HepG2 (cell line): ENCODE data around the gene ATPAF2. TPM values are rescaled to one million over a fixed set of nuclear protein-coding genes. Genes with fewer than 3 reads are reported as not detected.

Experiments used
- E2F5 ChIP-seq: sonication (generic); formaldehyde crosslinking; conservative IDR thresholded peaks from 2 replicates; pipeline ENCODE4 v1.4.0; 2020; ENCODE audit warnings: missing genetic modification reagents
- EZH2 ChIP-seq: conservative IDR thresholded peaks from 2 replicates; pipeline ENCODE4 v1.6.1; 2012; ENCODE audit warnings: mild to moderate bottlenecking, low read depth, low read length, moderate library complexity
- FOXP4 ChIP-seq: sonication (generic); formaldehyde crosslinking; IDR thresholded peaks from 2 replicates; pipeline ENCODE4 v1.4.0; 2020; ENCODE audit warnings: missing genetic modification reagents
- HIVEP1 ChIP-seq: sonication (generic); formaldehyde crosslinking; IDR thresholded peaks from 2 replicates; pipeline ENCODE4 v1.4.0; 2020; ENCODE audit warnings: mild to moderate bottlenecking, missing genetic modification reagents
- NAIF1 ChIP-seq: sonication (generic); formaldehyde crosslinking; IDR thresholded peaks from 2 replicates; pipeline ENCODE4 v1.5.0; 2020; ENCODE audit warnings: mild to moderate bottlenecking, missing genetic modification reagents, borderline replicate concordance
- NBN ChIP-seq: fragments of 450-650 bp; conservative IDR thresholded peaks from 2 replicates; pipeline ENCODE4 v1.6.1; 2017
- RBAK ChIP-seq: sonication (generic); formaldehyde crosslinking; IDR thresholded peaks from 2 replicates; pipeline ENCODE4 v1.5.1; 2020; ENCODE audit warnings: mild to moderate bottlenecking, missing genetic modification reagents
- SATB2 ChIP-seq: sonication (generic); formaldehyde crosslinking; IDR thresholded peaks from 2 replicates; pipeline ENCODE4 v1.5.0; 2020; ENCODE audit warnings: missing genetic modification reagents
- ZFX ChIP-seq: sonication (generic); formaldehyde crosslinking; IDR thresholded peaks from 2 replicates; pipeline ENCODE4 v1.4.0; 2020; ENCODE audit warnings: mild to moderate bottlenecking, low read depth, missing genetic modification reagents, moderate library complexity
- ZNF121 ChIP-seq: sonication (generic); formaldehyde crosslinking; IDR thresholded peaks from 2 replicates; pipeline ENCODE4 v1.5.0; 2020; ENCODE audit warnings: mild to moderate bottlenecking, missing genetic modification reagents
- ZNF317 ChIP-seq: sonication (generic); formaldehyde crosslinking; IDR thresholded peaks from 2 replicates; pipeline ENCODE4 v1.5.0; 2020; ENCODE audit warnings: mild to moderate bottlenecking, missing genetic modification reagents
- polyA plus RNA-seq, 8 experiments: library from polyadenylated mRNA; depleted of rRNA in 3 of 8; stranded (reverse) in 7 of 8; unstranded in 1 of 8; fragments of >200 nt; fragmentation: Illumina TruSeq in 4 of 8; extraction: Trizol in 4 of 8; gene quantifications; 2 replicates each; pipeline versions ENCODE4 v1.2.1 to v1.2.3, GENCODE V29; 2011 to 2016; ENCODE audit warnings: low read depth in 4 of 8, missing spikeins in 1 of 8, mixed read lengths in 1 of 8; ENCODE audit not compliant: insufficient read depth in 1 of 8
- total RNA-seq, 5 experiments: library from RNA; depleted of rRNA; stranded (reverse); fragments of >200 nt; fragmentation: Illumina TruSeq; extraction: Trizol; gene quantifications; 2 replicates each; pipeline ENCODE4 v1.2.3, GENCODE V29; 2016; ENCODE audit warnings: low read depth in 1 of 5
- TF ChIP-seq, protein P1 (sequence below): sonication (generic); formaldehyde crosslinking; IDR thresholded peaks from 2 replicates; pipeline ENCODE4 v1.4.0; 2020; ENCODE audit warnings: missing genetic modification reagents, borderline replicate concordance
- TF ChIP-seq, protein P2 (sequence below): fragments of 450-650 bp; IDR thresholded peaks from 2 replicates; pipeline ENCODE4 v1.6.1; 2017

Gene ATPAF2
- total and polyA plus RNA-seq, 2 of the 13 experiments (the other 11 are each of a cell fraction or from before 2014, with no cell fraction given), result 15.0 to 16.5 TPM

DNA sequence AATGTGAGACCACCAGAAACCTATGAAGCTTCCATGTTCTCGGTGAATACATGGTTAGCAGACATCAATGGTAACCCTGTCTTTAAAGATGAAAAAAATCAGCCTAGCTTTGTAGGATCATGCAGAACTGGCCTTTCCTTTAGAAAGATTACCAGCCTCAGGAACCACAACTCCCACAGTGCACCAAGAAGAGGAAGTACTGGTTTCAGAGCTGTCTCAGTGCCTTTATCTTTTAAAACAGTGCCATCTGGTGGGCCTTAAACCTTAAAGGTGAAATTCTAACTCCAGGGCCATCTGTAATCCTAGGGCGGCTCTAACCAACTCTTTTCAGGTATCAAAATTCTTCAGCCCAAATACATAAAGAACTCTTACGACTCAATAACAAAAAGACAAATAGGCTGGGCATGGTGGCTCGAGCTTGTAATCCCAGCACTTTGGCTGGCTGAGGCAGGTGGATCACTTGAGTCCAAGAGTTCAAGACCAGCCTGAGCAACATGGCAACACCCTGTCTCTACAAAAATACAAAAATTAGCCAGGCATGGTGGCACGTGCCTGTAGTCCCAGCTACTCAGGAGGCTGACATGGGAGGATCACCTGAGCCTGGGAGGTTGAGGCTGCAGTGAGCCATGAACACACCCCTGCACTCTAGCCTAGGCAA, 5.4 kb downstream of the ATPAF2 start (continued):
- TF ChIP-seq, protein P1, sequence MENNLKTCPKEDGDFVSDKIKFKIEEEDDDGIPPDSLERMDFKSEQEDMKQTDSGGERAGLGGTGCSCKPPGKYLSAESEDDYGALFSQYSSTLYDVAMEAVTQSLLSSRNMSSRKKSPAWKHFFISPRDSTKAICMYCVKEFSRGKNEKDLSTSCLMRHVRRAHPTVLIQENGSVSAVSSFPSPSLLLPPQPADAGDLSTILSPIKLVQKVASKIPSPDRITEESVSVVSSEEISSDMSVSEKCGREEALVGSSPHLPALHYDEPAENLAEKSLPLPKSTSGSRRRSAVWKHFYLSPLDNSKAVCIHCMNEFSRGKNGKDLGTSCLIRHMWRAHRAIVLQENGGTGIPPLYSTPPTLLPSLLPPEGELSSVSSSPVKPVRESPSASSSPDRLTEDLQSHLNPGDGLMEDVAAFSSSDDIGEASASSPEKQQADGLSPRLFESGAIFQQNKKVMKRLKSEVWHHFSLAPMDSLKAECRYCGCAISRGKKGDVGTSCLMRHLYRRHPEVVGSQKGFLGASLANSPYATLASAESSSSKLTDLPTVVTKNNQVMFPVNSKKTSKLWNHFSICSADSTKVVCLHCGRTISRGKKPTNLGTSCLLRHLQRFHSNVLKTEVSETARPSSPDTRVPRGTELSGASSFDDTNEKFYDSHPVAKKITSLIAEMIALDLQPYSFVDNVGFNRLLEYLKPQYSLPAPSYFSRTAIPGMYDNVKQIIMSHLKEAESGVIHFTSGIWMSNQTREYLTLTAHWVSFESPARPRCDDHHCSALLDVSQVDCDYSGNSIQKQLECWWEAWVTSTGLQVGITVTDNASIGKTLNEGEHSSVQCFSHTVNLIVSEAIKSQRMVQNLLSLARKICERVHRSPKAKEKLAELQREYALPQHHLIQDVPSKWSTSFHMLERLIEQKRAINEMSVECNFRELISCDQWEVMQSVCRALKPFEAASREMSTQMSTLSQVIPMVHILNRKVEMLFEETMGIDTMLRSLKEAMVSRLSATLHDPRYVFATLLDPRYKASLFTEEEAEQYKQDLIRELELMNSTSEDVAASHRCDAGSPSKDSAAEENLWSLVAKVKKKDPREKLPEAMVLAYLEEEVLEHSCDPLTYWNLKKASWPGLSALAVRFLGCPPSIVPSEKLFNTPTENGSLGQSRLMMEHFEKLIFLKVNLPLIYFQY (CRISPR knock-in tag), result no peak
- TF ChIP-seq, protein P2, sequence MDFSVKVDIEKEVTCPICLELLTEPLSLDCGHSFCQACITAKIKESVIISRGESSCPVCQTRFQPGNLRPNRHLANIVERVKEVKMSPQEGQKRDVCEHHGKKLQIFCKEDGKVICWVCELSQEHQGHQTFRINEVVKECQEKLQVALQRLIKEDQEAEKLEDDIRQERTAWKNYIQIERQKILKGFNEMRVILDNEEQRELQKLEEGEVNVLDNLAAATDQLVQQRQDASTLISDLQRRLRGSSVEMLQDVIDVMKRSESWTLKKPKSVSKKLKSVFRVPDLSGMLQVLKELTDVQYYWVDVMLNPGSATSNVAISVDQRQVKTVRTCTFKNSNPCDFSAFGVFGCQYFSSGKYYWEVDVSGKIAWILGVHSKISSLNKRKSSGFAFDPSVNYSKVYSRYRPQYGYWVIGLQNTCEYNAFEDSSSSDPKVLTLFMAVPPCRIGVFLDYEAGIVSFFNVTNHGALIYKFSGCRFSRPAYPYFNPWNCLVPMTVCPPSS, result no peak
- no peak for TF ChIP-seq HIVEP1 (CRISPR knock-in tag)
- no peak for TF ChIP-seq SATB2 (CRISPR knock-in tag)
- no peak for TF ChIP-seq RBAK (CRISPR knock-in tag)
- TF ChIP-seq FOXP4, result no peak
- no peak for TF ChIP-seq ZNF317
- no peak for TF ChIP-seq E2F5
- no peak for TF ChIP-seq NAIF1 (CRISPR knock-in tag)
- TF ChIP-seq ZFX (CRISPR knock-in tag), result peak; percentile 34; the same call in 1 of the 2 replicates
- TF ChIP-seq ZNF121 (CRISPR knock-in tag), result peak; percentile 51; the same call in 1 of the 2 replicates
- TF ChIP-seq NBN, result no peak
- no peak for TF ChIP-seq EZH2
